Astrocyte (in vitro differentiated cells and primary cell): ENCODE results near the gene CLIC1. TPM values are rescaled to one million over a fixed set of nuclear protein-coding genes. Genes with fewer than 3 reads are reported as not detected.

Source experiments
- DNase-seq: peaks from one replicate; pipeline ENCODE4 v3.0.0-alpha.2; 2010; ENCODE audit warnings: low read depth
- FAIRE-seq: peaks from 2 replicates; lab custom pipeline; 2011; peaks lifted over from hg19 to GRCh38; lab: Jason Lieb, UNC
- H2AFZ ChIP-seq: 2 replicates; pipeline ENCODE4 v1.6.0; 2012; ENCODE audit warnings: low read depth, low read length, inconsistent platforms
- H3K27ac ChIP-seq: 2 replicates; pipeline ENCODE4 v1.5.1; 2011; ENCODE audit warnings: low read depth, low read length, inconsistent platforms
- H3K27me3 ChIP-seq: 2 replicates; pipeline ENCODE4 v1.6.0; 2011; ENCODE audit warnings: low read length, inconsistent platforms; ENCODE audit not compliant: insufficient read depth
- H3K36me3 ChIP-seq: 2 replicates; pipeline ENCODE4 v1.5.1; 2011; ENCODE audit warnings: low read length, inconsistent platforms; ENCODE audit not compliant: insufficient read depth
- H3K4me1 ChIP-seq: 2 replicates; pipeline ENCODE4 v1.5.1; 2011; ENCODE audit warnings: low read length, inconsistent platforms; ENCODE audit not compliant: insufficient read depth
- H3K4me2 ChIP-seq: 2 replicates; pipeline ENCODE4 v1.6.0; 2012; ENCODE audit warnings: low read length, inconsistent platforms
- H3K4me3 ChIP-seq: 2 replicates; pipeline ENCODE4 v1.5.1; 2011; ENCODE audit warnings: low read depth, mild to moderate bottlenecking, low read length, inconsistent platforms; ENCODE audit not compliant: insufficient read depth
- H3K79me2 ChIP-seq: 2 replicates; pipeline ENCODE4 v1.6.0; 2012; ENCODE audit warnings: mild to moderate bottlenecking, low read length, inconsistent platforms; ENCODE audit not compliant: insufficient read depth
- H3K9ac ChIP-seq: 2 replicates; pipeline ENCODE4 v1.6.0; 2012; ENCODE audit warnings: mild to moderate bottlenecking, low read length, inconsistent platforms
- H3K9me3 ChIP-seq: 2 replicates; pipeline ENCODE4 v1.5.1; 2012; ENCODE audit warnings: low read depth, mild to moderate bottlenecking, low read length, inconsistent platforms; ENCODE audit not compliant: insufficient read depth
- H4K20me1 ChIP-seq: 2 replicates; pipeline ENCODE4 v1.6.0; 2012; ENCODE audit warnings: low read length, inconsistent platforms; ENCODE audit not compliant: insufficient read depth
- H3K27ac Mint-ChIP-seq: one replicate; pipeline ENCODE4 v1.8.0; 2021; ENCODE audit warnings: mild to moderate bottlenecking, mixed read lengths; ENCODE audit not compliant: unreplicated experiment
- H3K27me3 Mint-ChIP-seq: one replicate; pipeline ENCODE4 v1.8.0; 2021; ENCODE audit warnings: low read depth, mixed read lengths; ENCODE audit not compliant: unreplicated experiment
- H3K36me3 Mint-ChIP-seq: one replicate; pipeline ENCODE4 v1.8.0; 2021; ENCODE audit warnings: low read depth, mixed read lengths; ENCODE audit not compliant: unreplicated experiment
- H3K4me1 Mint-ChIP-seq: one replicate; pipeline ENCODE4 v1.8.0; 2021; ENCODE audit warnings: low read depth, mixed read lengths; ENCODE audit not compliant: unreplicated experiment
- H3K4me3 Mint-ChIP-seq: one replicate; pipeline ENCODE4 v1.8.0; 2021; ENCODE audit warnings: mild to moderate bottlenecking, moderate library complexity, mixed read lengths; ENCODE audit not compliant: unreplicated experiment
- H3K9me3 Mint-ChIP-seq: one replicate; pipeline ENCODE4 v1.8.0; 2021; ENCODE audit warnings: mild to moderate bottlenecking, mixed read lengths; ENCODE audit not compliant: unreplicated experiment
- CTCF ChIP-seq: IDR thresholded peaks from 2 replicates; pipeline ENCODE4 v1.5.1; 2011; ENCODE audit warnings: low read depth, mild to moderate bottlenecking, inconsistent platforms, low read length, moderate library complexity; ENCODE audit not compliant: insufficient read depth
- EZH2 ChIP-seq: IDR thresholded peaks from 2 replicates; pipeline ENCODE4 v1.6.1; 2012; ENCODE audit warnings: mild to moderate bottlenecking, low read length, inconsistent platforms; ENCODE audit not compliant: insufficient read depth
- total RNA-seq: library from RNA; stranded (reverse); gene quantifications from 2 replicates; pipeline ENCODE4 v1.2.1, GENCODE V29; 2021

The CLIC1 gene
- total RNA-seq, 1 donor from 2014 or later, result 518 TPM

- peak overlapping the region; percentile 25 for H3K4me2 ChIP-seq
- peaks cover 6% of the 10 kb centered on the region for H3K4me1 Mint-ChIP-seq
- peaks cover 21% of the 10 kb centered on the region for H3K36me3 Mint-ChIP-seq
- H2AFZ ChIP-seq, result no peak overlapping the region
- H3K9me3 Mint-ChIP-seq, result no peaks in the 10 kb centered on the region
- H3K9ac ChIP-seq, result no peak overlapping the region
- peak; percentile 93 for FAIRE-seq
- peaks cover 12% of the 10 kb centered on the region for H3K4me1 ChIP-seq
- DNase-seq, result peak; percentile 34
- peak overlapping the region; percentile 8 for H3K4me3 Mint-ChIP-seq
- H3K9me3 ChIP-seq, result no peaks in the 10 kb centered on the region
- no peaks in the 10 kb centered on the region for H3K36me3 ChIP-seq
- peak overlapping the region; percentile 17 for H3K27ac Mint-ChIP-seq
- H3K27me3 ChIP-seq, result no peaks in the 10 kb centered on the region
- no peak overlapping the region for H3K27ac ChIP-seq
- no peaks in the 10 kb centered on the region for H3K79me2 ChIP-seq
- H3K4me3 ChIP-seq, result no peak overlapping the region
- H4K20me1 ChIP-seq, result no peaks in the 10 kb centered on the region
- TF ChIP-seq EZH2 (no peak), CTCF (no peak)
- peaks cover 6% of the 10 kb centered on the region for H3K27me3 Mint-ChIP-seq
These were observed 27.2 kb upstream of the CLIC1 start for GRCh38 chr6:31763619-31763940.

- Histone ChIP-seq H2AFZ (no peak overlapping the region), H3K27me3 (no peaks in the 10 kb centered on the region), H3K4me2 (peak overlapping the region; percentile 25), H3K4me1 (peaks cover 12% of the 10 kb centered on the region), H3K4me3 (no peak overlapping the region), H3K9me3 (no peaks in the 10 kb centered on the region), H4K20me1 (no peaks in the 10 kb centered on the region), H3K27ac (no peak overlapping the region), H3K79me2 (no peaks in the 10 kb centered on the region), H3K9ac (no peak overlapping the region), H3K36me3 (no peaks in the 10 kb centered on the region)
- no peak for TF ChIP-seq EZH2
- H3K27me3 Mint-ChIP-seq, result peaks cover 6% of the 10 kb centered on the region
- H3K4me3 Mint-ChIP-seq, result no peak overlapping the region
- peak overlapping the region; percentile 17 for H3K27ac Mint-ChIP-seq
- peaks cover 3% of the 10 kb centered on the region for H3K9me3 Mint-ChIP-seq
- DNase-seq, result no peak
- peaks cover 6% of the 10 kb centered on the region for H3K4me1 Mint-ChIP-seq
- peaks cover 24% of the 10 kb centered on the region for H3K36me3 Mint-ChIP-seq
- no peak for FAIRE-seq
These were observed 26.7 kb upstream of the CLIC1 start for GRCh38 chr6:31762878-31763618.

GRCh38 chr6:31762356-31762755 is 26.0 kb upstream of the CLIC1 start, which contains the start of gene SAPCD1:
Gene SAPCD1, plus strand, starts transcription at chr6:31762656. Its CDS starts 399 bp downstream, at chr6:31763055.
- Histone ChIP-seq H3K9ac (no peak within 1 kb of the TSS), H3K27me3 (no peaks in the 10 kb centered on the region), H3K27ac (no peak within 1 kb of the TSS), H3K36me3 (no peaks in the 10 kb centered on the region), H3K9me3 (no peaks in the 10 kb centered on the region), H3K4me3 (no peak within 1 kb of the TSS), H3K4me1 (peaks cover 12% of the 10 kb centered on the region), H2AFZ (no peak within 1 kb of the TSS), H3K79me2 (no peaks in the 10 kb centered on the region), H3K4me2 (peak within 1 kb of the TSS; percentile 25), H4K20me1 (no peaks in the 10 kb centered on the region)
- Mint-ChIP-seq H3K27me3 (peaks cover 6% of the 10 kb centered on the region), H3K4me1 (peaks cover 6% of the 10 kb centered on the region), H3K4me3 (peak within 1 kb of the TSS; percentile 47), H3K36me3 (peaks cover 22% of the 10 kb centered on the region), H3K27ac (peak within 1 kb of the TSS; percentile 17), H3K9me3 (peaks cover 3% of the 10 kb centered on the region)
- TF ChIP-seq EZH2 (no peak), CTCF (no peak)
- DNase-seq (no peak), FAIRE-seq (no peak)
